ENCODE measurements around the gene NLRP2B. TPM values are rescaled to one million over a fixed set of nuclear protein-coding genes. Genes with fewer than 3 reads are reported as not detected.

Gene NLRP2B
- total RNA-seq, 1 donor = not detected

DNA sequence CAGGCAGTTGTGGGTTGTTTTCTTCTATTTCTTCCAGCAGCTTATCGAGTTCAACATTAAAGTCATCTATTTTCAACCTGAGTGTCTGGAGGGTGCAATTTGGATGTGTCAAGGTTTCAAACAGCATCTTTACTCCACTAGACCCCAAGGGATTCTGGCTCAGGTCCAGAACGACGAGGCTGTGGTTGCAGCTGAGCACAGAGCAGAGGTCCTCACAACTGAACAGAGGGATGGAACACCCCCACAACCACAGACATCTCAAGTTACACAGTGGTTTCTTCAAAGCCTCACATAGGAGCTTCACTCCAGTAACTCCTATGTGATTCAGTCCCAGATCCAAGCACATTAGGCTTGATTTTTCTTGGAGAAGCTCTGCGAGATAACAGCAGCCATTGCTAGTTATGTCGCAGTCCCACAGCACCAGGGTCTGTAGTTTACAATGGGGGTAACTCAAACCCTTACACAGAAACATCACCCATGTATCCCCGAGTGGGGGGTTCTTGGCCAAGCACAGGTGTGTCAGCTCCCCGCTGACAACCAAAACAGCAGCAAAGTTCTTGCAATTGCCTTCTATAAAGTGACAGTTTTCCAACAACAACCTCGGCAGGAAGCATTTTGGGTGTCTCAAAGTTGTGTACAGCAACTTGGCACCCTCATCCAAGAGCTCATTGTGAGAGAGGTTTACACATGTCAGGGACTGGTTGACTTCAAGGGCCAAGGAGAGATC lies 2.8 kb downstream of the NLRP2B start:
- Histone ChIP-seq H3K27me3 (ENCODE audit: insufficient read depth, low read length) (no peaks in the 10 kb centered on the region), H3K4me3 (ENCODE audit: insufficient read depth, low read length) (no peak overlapping the region), H3K79me2 (ENCODE audit: insufficient read depth, low read length) (no peaks in the 10 kb centered on the region), H4K20me1 (ENCODE audit: insufficient read depth, low read length) (no peaks in the 10 kb centered on the region), H3K4me2 (ENCODE audit: insufficient read depth, low read length) (no peak overlapping the region), H2AFZ (ENCODE audit: low read length) (no peak overlapping the region), H3K9me3 (ENCODE audit: low read depth, low read length) (peaks cover 3% of the 10 kb centered on the region), H3K36me3 (ENCODE audit: insufficient read depth, low read length) (no peaks in the 10 kb centered on the region), H3K27ac (ENCODE audit: low read depth, low read length) (no peak overlapping the region), H3K4me1 (ENCODE audit: insufficient read depth, low read length) (no peaks in the 10 kb centered on the region)
- no peak for DNase-seq (ENCODE audit: insufficient read length, low spot score, missing footprints)
- TF ChIP-seq, protein P1, sequence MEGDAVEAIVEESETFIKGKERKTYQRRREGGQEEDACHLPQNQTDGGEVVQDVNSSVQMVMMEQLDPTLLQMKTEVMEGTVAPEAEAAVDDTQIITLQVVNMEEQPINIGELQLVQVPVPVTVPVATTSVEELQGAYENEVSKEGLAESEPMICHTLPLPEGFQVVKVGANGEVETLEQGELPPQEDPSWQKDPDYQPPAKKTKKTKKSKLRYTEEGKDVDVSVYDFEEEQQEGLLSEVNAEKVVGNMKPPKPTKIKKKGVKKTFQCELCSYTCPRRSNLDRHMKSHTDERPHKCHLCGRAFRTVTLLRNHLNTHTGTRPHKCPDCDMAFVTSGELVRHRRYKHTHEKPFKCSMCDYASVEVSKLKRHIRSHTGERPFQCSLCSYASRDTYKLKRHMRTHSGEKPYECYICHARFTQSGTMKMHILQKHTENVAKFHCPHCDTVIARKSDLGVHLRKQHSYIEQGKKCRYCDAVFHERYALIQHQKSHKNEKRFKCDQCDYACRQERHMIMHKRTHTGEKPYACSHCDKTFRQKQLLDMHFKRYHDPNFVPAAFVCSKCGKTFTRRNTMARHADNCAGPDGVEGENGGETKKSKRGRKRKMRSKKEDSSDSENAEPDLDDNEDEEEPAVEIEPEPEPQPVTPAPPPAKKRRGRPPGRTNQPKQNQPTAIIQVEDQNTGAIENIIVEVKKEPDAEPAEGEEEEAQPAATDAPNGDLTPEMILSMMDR (IDR thresholded peaks at IDR 0.05; ENCODE audit: extremely low read depth, low read depth, low read length) = no peak

DNA sequence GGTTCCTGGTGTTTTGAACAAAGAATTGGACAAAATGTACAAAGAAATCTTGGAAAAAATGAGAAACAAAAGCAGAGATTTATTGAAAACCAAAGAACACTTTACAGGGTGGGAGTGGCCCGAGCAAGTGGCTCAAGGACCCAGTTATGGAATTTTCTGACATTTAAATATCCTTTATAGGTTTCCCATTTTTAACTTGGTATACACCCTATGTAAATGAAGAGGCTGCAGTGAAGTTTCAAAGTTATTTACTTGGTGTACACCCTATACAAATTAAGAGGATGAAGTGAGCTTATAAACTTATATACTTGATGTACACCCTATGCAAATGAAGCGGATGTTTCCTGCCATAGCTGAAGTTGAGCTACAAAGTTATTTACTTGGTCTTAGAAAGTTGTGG lies 4.7 kb downstream of the NLRP2B start:
- Histone ChIP-seq H3K36me3 (ENCODE audit: insufficient read depth, low read length) (no peaks in the 10 kb centered on the region), H4K20me1 (ENCODE audit: insufficient read depth, low read length) (no peaks in the 10 kb centered on the region), H2AFZ (ENCODE audit: low read length) (no peak overlapping the region), H3K9me3 (ENCODE audit: low read depth, low read length) (peaks cover 3% of the 10 kb centered on the region), H3K27me3 (ENCODE audit: insufficient read depth, low read length) (no peaks in the 10 kb centered on the region), H3K4me3 (ENCODE audit: insufficient read depth, low read length) (no peak overlapping the region), H3K4me1 (ENCODE audit: insufficient read depth, low read length) (no peaks in the 10 kb centered on the region), H3K79me2 (ENCODE audit: insufficient read depth, low read length) (no peaks in the 10 kb centered on the region), H3K27ac (ENCODE audit: low read depth, low read length) (no peak overlapping the region), H3K4me2 (ENCODE audit: insufficient read depth, low read length) (no peak overlapping the region)
- DNase-seq (ENCODE audit: insufficient read length, low spot score, missing footprints) = no peak
- TF ChIP-seq, protein P1 (IDR thresholded peaks at IDR 0.05; ENCODE audit: extremely low read depth, low read depth, low read length) = no peak

DNA sequence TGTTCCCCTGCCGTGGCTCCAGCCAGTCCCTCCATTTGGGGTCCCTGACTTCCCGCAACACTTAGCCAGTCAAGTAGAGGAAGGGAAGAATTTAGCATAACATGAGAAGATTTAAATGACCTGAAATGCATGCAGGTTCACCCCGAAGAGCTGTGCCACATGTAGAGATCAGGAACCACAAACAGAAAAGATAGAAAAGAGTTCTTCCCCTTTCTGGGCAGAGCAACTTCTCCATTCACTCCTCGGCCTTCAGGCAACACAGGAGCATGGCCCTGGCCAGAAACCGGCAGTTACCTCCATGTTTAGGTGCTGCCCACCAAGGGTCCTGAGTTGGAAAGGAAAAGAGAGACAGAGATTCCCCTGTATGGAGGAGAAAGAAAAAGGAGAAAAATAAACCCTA lies 5.2 kb downstream of the NLRP2B start:
- Histone ChIP-seq H3K27ac (ENCODE audit: low read depth, low read length) (no peak overlapping the region), H3K27me3 (ENCODE audit: insufficient read depth, low read length) (no peaks in the 10 kb centered on the region), H3K4me3 (ENCODE audit: insufficient read depth, low read length) (no peak overlapping the region), H3K9me3 (ENCODE audit: low read depth, low read length) (peaks cover 3% of the 10 kb centered on the region), H3K4me2 (ENCODE audit: insufficient read depth, low read length) (no peak overlapping the region), H3K4me1 (ENCODE audit: insufficient read depth, low read length) (no peaks in the 10 kb centered on the region), H2AFZ (ENCODE audit: low read length) (no peak overlapping the region), H4K20me1 (ENCODE audit: insufficient read depth, low read length) (no peaks in the 10 kb centered on the region), H3K79me2 (ENCODE audit: insufficient read depth, low read length) (no peaks in the 10 kb centered on the region), H3K36me3 (ENCODE audit: insufficient read depth, low read length) (no peaks in the 10 kb centered on the region)
- no peak for DNase-seq (ENCODE audit: insufficient read length, low spot score, missing footprints)
- TF ChIP-seq, protein P1 (IDR thresholded peaks at IDR 0.05; ENCODE audit: extremely low read depth, low read depth, low read length) = no peak

DNA sequence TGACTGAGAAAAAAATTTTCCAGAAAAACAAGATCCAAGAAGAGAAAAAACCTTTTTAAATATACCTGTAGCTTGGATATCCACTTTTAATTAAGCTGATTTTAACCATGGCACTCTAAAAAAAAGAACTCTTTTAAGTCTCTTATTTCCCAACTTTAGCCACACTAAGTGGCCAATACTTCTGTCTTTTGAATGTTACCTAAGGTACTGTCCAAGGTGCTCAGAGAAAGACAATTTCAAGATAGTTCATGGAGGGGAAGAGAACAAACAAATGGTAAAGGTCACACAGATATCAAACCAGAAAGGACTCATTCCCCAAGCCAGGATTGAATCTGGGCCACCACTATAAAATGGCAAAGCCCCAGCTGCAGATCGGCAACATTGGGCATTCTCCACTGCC lies 10.1 kb downstream of the NLRP2B start:
- Histone ChIP-seq H3K9me3 (ENCODE audit: low read depth, low read length) (peaks cover 2% of the 10 kb centered on the region), H3K4me3 (ENCODE audit: insufficient read depth, low read length) (no peak overlapping the region), H3K27ac (ENCODE audit: low read depth, low read length) (no peak overlapping the region), H3K79me2 (ENCODE audit: insufficient read depth, low read length) (no peaks in the 10 kb centered on the region), H3K4me2 (ENCODE audit: insufficient read depth, low read length) (no peak overlapping the region), H3K27me3 (ENCODE audit: insufficient read depth, low read length) (no peaks in the 10 kb centered on the region), H2AFZ (ENCODE audit: low read length) (no peak overlapping the region), H4K20me1 (ENCODE audit: insufficient read depth, low read length) (no peaks in the 10 kb centered on the region), H3K4me1 (ENCODE audit: insufficient read depth, low read length) (no peaks in the 10 kb centered on the region), H3K36me3 (ENCODE audit: insufficient read depth, low read length) (no peaks in the 10 kb centered on the region)
- TF ChIP-seq, protein P1 (IDR thresholded peaks at IDR 0.05; ENCODE audit: extremely low read depth, low read depth, low read length) = no peak
- no peak for DNase-seq (ENCODE audit: insufficient read length, low spot score, missing footprints)
